ENCODE results near the gene DAND5.
"Not testable (repeated sequence)": the region's sequence is repeated elsewhere in the genome, so short reads cannot be mapped to it uniquely, and the experiment has no call there.

Gene DAND5

GRCh38 chr19:12946731-12947496, 22.5 kb upstream of the DAND5 start:
- TF ChIP-seq CTCF (conservative IDR thresholded peaks at IDR 0.05; ENCODE audit: low read length), result no peak
- H3K4me3 ChIP-seq (ENCODE audit: low read length), result peak overlapping the region; percentile 88
- DNase-seq (ENCODE audit: low read depth), result no peak

GRCh38 chr19:12947702-12948611, 21.4 kb upstream of the DAND5 start:
- no peak overlapping the region for H3K4me3 ChIP-seq (ENCODE audit: low read length)
- TF ChIP-seq CTCF (conservative IDR thresholded peaks at IDR 0.05; ENCODE audit: low read length), result no peak
- no peak for DNase-seq (ENCODE audit: low read depth)

GRCh38 chr19:12948612-12949362, 20.6 kb upstream of the DAND5 start:
- DNase-seq (ENCODE audit: low read depth), result no peak
- no peak overlapping the region for H3K4me3 ChIP-seq (ENCODE audit: low read length)
- no peak for TF ChIP-seq CTCF (conservative IDR thresholded peaks at IDR 0.05; ENCODE audit: low read length)

- no peak for TF ChIP-seq CTCF (conservative IDR thresholded peaks at IDR 0.05; ENCODE audit: low read length)
- H3K4me3 ChIP-seq (ENCODE audit: low read length), result no peak overlapping the region
- DNase-seq (ENCODE audit: low read depth), result no peak
These were observed 19.8 kb upstream of the DAND5 start for GRCh38 chr19:12949363-12950283.

- not testable (repeated sequence) for H3K4me3 ChIP-seq (ENCODE audit: low read length); DNase-seq (ENCODE audit: low read depth)
These were observed 17.3 kb upstream of the DAND5 start for GRCh38 chr19:12952050-12952449.

GRCh38 chr19:12952488-12953137, 16.8 kb upstream of the DAND5 start:
- no peak for TF ChIP-seq CTCF (conservative IDR thresholded peaks at IDR 0.05; ENCODE audit: low read length)
- no peak overlapping the region for H3K4me3 ChIP-seq (ENCODE audit: low read length)
- peak; percentile 86 for DNase-seq (ENCODE audit: low read depth)

Measured in AG10803 (cell line).